Colon (tissue), 2 donors: Measurements from ENCODE around the gene GFPT1.

Source experiments
- FAIRE-seq: peaks from 2 replicates; lab custom pipeline; 2012; peaks lifted over from hg19 to GRCh38; lab: Jason Lieb, UNC
- donor health status: control.
- donor health status: control.

Gene GFPT1

DNA sequence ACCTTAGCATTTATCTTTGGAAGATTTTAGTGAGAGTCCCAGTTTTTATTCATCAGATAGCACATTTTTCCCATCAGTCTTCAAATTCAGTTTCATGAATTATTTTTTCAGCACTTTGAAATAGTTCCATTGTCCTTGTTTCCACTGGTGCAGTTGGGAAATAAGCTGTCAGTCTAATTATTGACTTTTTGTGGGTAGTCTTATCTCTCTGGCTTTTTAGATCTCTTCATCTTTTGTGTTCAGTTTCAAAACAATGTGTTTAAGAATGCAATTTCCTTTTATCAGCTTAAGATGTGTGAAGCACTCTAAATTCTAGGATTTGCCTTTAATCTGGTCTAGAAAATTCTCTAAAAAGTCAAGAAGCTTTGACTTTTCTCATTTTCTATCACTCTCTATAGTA lies 70.5 kb downstream of the GFPT1 start:
- no peak for FAIRE-seq

DNA sequence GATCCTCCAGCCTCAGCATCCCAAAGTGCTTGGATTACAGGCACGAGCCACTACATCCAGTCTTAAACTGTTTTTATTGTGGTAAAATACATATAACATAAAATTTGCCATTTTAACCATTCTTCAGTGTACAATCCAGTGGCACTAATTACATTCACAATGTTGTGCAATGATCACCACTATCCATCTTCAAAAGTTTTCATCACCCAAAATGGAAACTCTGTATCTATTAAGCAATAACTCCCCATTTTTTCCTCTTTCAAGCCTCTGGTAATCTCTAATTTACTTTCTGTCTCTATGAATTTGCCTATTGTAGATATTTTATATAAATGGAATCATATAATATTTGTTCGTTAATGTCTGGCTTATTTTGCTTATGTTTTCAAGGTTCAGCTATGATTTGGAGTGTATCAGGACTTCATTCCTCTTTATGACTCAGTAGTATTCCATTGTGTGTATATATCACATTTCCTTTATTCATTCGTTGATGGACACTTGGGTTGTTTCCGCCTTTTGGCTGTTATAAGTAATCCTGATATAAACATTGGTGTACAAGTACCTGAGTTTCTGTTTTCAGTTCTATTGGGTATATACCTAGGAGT lies 71.8 kb downstream of the GFPT1 start:
- FAIRE-seq: no peak

DNA sequence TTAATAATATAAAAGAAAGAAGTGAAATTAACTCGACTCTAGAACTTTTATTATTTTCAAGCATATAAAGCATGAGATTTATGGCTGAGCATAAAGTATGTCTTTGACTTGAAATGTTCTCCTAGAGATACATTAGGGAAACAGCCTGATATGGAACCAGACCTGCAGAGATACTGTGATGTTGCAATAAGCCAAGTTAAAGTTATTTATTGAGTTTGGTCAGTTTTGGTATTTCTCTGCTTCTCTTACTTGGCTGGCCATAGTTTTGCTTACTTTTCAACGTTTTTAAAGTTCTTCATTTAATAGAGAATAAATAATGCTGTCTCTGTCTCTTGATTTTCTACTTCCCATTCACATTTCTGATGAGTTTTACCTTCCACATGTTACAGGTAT lies 76.0 kb downstream of the GFPT1 start:
- FAIRE-seq: no peak

DNA sequence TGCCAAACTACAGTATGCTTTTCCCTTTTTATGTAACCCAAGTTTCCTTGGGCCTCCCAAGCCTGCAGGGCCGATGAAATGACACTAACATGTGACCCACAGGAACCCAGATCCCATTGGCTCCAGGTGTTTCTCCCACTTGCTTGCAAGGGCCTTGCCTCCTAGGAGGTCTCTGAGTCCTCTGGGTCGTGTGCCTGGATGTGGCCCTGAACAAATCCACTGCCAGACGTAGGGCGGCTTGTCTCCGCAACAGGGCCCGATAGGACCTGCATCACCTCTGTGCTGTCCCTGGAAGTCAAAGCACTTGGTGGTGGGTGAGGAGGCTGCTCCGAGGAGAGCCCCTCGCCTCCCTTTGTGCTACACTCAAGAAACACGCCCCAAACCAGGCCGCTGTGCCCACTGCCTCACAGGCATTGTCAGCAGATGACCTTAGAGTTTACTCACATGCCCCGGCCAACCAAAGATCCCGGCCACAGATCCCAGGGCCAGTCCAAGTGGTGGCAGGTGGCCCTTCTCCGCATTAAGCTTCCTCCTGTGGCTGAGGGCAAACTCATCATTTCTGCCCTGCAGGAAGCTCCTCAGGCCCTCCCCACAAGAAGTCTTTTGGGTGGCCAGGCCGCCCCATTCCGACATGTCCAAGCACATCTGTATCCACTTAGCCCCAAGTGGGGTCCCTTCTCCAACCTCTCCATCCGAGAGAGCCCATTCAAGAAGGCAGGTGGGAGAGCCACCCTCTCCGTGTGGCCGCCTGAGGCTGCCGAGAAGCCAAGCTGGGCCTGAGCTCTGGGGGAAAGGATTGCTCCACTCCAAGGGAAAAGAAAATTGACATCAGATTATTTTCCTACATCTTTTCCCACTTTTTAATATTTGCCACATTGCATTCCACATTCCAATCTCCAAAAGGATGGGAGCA lies 76.7 kb downstream of the GFPT1 start:
- no peak for FAIRE-seq

DNA sequence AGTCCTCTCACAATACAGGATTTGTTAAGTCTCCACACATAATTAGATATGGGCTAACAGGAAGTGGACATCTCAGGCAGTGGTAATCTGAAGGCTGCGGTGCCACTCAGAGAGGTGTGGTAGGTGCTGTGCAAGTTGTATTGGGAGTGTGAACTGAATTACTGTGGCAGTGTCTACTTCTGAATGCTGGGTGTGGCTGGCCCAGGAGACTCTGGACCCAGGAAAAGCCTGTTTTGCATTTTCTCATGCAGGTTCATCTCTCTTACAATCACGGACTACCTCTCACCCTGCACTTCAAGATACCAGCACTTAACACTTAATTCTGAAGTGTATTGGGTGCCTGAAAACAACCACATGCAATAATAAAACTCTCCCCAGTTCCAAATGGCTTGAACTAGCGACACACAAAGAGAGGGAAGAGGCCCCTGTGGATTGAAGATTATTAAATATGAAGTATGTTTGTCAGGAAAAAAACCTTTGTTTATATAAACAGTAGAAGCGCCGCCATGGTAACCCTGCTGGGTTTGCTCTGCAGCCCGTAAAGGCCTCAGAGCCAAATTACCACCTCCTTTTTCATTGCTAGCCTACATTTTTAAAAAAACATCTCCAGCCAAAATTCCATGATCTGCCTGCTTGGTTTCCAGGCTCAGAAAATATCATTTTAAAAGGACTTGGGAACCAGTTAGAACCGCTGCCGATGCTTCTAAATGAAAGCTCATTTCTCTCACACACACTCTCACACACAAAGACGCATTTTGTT lies 77.5 kb downstream of the GFPT1 start:
- no peak for FAIRE-seq

DNA sequence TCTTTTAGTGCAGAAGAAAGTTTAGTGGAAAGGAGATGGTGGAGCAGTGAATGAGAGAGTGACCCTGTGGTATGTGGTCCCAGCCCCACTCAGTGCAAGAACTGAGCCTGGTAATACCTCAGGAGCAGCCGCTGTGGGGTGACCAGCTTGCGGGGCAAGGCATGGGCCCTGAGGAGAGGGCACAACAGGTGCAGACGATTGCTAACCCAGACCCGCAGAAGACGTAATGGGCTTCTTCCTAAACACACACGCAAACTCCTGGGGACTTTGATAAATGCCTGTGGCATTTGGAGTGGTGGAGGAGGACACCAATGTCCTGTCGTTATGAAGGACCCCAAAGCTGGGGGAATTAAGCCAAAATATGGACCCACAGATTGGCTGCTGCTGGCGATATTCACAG lies 78.7 kb downstream of the GFPT1 start:
- no peak for FAIRE-seq

DNA sequence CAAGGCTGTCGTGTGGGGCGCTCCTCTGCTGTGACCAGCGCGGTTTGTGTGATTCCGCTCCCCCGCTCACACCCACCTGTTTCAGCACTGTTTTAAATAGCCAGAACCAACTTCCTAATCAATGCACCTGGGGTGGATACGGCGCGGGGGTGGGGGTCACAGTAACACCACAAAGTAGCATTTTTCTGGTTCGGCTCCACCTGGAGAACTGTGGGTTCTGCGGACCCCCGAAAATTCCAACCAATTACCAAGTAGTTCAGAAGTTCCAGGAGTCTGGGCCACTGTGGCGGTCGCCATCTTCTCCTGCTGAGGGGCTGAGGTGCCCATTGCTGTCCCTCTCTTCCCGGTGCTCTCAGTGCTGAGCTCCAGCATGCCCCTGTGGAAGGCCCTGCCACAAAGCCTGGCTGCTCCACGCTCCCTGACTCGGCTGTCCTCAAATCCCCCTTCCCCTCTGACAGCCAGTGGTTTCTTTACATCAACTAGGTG lies 79.4 kb downstream of the GFPT1 start:
- no peak for FAIRE-seq

DNA sequence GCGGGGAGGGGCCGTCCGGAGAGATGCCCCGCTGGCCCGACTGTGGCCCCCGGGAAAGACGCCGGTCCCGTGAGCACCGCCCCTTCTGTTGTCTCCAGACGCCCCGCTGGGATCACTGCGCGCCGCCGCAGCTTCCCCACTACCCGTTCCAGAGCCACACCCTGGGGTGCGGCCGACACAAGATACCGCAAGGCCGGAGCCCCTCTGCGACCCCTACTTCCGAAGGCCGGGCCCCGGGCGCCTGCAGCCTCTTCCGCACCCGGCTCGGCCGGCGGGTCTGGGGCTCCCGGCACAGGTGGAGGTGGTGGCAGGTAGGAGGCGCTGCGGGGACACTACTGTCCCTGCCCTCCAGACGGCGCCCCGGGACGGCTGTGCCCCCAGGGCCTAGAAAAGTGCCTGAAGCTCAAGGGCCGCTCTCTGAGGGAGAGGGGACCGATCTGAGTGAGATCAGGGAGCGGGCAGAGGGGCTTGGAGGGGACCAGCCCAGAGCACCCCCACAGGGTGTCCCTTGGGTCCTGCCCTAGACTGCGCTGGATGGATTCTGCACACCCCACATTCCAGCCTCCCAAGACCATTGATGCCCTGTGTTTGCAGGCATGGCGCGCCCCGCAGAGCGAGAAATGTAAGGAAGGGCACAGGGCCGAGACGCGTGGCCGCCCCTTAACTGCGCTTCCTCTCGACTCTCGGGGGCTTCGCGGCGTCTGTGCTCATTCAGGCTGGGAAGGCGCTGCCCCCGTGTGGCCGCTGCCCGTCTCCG lies 80.0 kb downstream of the GFPT1 start:
- FAIRE-seq: no peak

DNA sequence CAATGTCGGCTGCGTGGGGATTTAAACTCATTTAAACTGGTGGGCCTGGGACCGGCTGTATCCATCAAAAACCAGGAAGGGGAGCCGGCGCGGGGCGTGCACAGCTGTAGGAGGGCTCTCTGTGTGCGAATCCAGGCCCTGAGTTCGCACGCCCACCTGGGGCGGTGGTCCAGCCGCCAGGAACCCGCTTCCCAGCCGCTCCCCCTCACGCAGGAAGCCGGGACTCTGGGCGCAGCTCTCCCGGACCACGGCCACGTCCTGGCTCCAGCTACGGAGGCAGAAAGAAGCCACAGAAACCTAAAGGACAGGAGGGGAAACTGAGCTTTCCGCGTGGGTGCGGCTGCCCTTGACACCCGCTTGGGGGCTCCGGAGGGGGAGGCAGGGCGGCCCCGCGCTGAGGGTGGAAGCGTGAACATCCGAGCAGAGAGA lies 80.6 kb downstream of the GFPT1 start:
- FAIRE-seq: no peak

DNA sequence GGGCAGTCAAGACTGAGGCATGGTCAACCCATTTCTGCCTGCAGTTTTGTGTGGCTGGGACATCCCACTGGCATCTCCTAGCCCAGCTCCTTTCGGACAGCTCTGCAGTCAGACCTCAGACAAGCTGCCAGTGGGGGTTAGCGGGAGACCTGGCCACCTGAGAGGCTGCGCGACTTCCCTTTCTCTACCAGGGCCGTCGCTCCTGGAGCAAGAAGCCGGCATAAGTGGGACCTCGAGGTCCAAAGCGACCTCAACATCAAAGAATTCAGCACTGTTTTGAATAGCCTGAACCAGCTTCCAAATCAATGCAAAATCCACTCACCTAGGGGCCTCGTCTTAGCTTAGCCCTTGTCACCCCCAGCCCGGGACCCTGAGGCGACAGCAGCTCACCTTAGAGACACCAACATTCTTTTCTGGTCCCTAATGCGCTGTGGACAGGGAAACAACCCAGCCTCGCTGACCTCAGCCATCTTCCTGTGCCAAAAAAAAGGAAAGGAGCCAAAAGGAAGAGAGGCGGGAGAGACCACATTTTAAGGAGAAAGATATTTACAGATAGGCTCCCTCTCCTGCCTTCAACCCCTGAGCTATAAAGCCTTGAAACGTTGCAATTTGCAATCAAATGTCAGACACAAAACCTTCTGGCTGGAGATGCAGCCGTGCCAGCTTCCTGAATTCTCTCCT lies 81.2 kb downstream of the GFPT1 start:
- FAIRE-seq: no peak

DNA sequence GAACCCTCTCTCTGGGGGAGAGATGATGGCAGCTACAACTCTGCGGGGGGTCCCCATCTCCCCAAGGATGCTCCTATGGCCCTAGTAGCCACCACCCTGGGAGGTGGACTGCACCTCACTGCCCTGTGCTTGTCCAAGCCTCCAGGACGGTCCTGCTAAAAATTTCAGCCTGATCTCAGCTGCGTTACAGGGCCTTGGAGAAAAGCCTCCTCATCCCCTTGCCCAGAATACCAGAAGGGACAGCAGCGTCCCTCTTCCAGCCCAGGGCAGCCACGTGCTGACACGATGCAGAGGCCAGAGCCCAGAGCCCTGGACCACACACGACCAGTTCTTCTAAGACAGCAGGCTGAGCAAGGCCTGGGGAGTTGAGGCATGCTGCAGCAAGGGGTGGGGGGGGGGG lies 81.9 kb downstream of the GFPT1 start:
- FAIRE-seq: no peak

DNA sequence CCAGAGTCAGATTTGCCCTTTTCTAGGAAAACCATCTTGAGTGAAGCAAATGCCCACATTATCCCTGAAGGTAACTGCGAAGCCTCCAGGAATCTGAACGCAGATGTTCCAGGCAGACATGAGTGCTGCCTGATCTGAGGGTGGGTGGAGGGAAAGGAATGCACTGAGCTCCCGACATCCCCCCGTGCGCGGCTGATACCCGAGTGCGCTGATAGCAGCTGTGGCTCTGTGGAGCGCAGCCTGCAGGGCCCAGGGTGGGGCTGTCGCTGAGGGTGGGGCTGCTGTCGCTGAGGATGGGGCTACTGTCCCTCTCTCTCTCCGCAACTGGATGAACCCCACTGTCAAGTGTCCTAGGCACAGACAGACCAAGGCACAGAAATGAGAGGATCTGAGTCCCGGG lies 82.4 kb downstream of the GFPT1 start:
- no peak for FAIRE-seq

DNA sequence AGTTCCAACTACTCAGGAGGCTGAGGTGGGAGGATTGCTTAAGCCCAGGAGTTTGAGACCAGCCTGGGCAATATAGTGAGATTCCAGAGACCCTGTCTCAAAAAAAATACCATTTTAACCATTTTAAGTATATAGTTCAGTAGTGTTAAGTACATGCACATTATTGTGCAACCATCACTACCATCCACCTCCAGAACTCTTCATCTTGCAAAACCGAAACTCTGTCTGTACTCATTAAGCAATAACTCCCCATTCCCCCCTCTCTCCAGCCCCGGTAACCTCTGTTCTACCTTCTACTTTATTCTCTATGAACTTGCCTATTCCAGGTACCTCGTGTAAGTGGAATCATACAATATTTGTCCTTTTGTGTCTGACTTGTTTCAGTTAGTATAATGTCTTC lies 86.4 kb downstream of the GFPT1 start:
- no peak for FAIRE-seq

DNA sequence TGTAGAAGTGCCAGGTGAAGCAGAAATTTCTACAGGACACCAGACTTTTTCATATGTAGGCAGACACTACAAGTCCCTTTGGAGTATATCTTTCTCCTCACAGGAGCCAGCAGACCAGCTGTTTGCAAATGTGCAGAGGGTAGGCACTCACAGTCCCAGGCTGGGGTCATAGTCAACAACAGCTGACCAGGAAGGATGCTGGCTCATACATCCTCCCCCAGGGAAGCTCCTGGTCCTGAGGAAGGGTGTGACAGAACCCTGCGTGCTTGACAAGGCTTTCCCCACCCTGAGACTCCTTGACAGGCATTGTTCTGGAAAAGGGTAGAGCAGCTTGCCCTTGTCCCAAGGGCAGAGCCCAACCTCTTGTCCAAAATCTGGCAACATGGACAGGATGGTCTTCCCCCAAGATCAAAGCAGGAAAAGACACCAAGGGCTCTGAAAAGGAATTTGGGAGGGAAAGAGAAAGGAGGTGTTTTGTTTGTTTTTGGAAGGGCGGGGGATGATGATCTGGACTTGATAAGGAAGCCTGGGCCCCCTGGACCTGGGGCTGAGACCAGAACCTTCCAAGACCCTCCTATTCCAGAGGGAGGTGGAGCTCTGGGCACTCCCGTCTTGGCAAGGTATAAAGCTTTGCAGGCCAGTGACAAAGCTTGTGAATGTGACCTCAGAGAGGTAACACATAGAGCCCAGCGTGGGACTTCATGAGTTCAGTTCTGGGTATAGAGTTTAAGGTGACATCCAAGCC lies 87.1 kb downstream of the GFPT1 start:
- FAIRE-seq: no peak

DNA sequence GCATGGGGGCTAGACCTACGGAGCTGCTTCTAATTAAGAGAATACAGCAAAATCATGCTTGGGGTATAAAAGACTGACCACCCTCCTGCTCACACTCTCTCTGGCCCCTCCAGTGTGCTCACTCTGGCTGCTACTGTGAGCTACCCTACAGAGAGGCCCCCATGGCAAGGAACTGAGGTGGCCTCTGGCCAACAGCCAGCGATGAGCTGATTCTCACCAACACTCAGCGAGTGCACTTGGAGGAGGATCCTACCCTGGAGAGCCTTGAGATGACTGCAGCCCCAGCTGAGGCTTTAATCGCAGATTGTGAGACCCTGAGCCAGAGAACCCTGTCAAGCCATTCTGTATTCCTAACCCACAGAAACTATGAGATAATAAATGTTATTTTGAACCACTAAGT lies 88.2 kb downstream of the GFPT1 start:
- no peak for FAIRE-seq

DNA sequence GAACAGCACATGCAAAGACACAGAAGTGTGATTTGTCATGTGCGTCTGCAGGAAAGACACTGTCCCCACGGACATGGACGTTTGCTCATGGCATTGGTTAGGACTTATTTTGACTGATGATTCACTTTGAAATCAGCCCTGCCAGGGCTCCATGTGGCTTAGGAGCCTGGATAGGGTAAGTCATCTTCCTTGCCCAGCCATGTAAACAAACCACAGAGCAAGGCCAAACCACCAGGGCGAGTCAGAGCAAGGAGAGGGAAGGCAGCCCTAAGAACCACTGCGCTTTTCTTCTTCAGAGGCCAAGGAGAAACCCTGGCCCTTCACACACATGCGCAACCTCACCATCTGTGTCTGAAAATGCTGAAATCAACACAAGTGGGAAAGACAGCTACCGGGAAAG lies 88.8 kb downstream of the GFPT1 start:
- no peak for FAIRE-seq

DNA sequence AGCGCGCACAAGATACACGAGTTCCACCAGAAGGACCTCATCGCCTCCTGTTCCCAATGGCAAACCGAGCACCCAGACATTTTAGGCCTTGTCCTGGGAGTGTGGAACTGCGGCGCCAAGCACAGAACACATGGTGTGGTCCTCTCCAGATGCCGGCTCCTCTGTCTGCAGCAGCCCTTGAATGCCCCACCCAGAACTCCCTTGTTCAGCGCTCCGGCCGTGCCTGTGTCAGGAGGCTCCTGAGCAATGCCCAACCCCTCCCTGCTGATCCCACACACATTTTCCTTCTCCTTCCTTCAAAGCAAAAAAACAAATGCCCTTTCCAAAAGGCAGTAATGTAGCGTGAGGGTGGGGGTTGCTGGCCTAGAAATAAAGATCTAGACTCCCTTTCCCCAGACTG lies 89.8 kb downstream of the GFPT1 start:
- FAIRE-seq: no peak

DNA sequence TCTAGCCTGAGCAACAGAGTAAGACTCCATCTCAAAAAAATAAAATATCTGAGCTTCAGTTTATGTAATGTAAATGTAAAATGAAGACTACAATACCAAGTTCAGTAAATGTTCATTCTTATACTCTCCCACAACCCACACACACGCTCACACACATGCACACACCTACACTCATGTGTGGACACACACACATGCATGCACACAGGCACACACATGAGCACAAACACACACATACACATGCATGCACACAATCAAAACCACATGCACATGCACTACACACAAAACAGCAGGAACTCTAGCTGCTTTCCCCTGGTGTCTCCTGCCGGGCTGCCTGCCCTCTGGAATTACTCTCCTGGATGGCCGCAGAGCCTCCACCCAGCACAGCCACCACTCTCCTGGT lies 90.6 kb downstream of the GFPT1 start:
- FAIRE-seq: no peak

DNA sequence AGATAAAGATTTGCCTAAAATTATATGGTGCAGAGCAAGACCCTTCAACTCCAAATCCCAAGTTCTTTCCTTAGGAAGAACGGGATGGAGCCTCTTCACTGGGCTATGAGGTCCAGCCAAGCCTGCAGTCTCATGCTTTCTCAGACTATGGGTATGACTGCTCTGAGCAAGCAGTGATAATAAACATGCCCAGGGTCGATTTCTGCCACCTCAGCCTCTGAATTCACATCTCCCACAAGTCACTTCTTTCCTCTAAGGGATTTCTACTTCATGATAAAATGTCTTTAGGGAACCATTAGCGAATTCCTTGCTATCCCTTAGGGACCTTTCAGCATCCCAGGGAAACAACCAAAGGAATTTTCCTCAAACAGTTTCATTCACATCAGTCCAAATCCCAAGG lies 94.8 kb downstream of the GFPT1 start:
- no peak for FAIRE-seq

DNA sequence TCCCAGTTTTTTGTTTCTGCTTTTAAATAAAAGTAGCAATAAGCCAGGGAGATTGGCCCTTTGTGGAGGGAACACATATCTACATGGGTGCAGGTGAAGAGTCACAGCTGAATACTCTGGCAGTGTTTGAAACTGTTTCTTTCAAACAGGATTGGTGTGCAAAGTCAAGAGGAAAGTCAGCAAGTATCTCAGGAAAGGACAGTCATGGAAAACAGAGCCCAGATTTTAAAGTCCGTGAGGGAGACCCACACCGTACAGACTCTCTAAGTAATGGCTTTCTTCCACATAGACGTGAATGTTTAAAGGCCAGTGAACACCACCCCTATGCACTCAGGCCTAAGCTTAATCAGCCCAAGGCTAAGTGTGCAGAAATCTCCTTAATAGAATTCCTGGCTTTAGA lies 95.3 kb downstream of the GFPT1 start:
- FAIRE-seq: no peak
